CD14-positive monocyte (primary cell): Measurements from ENCODE around the gene ABHD16A. TPM values are rescaled to one million over a fixed set of nuclear protein-coding genes. Genes with fewer than 3 reads are reported as not detected.

Source experiments
- DNase-seq, 3 donors: peaks; one replicate each; pipeline ENCODE4 v3.0.0-alpha.2; 2011 to 2022
- H2AFZ ChIP-seq: 2 replicates; pipeline ENCODE4 v1.6.0; 2012; ENCODE audit warnings: mild to moderate bottlenecking, low read depth, low read length, inconsistent platforms; ENCODE audit not compliant: insufficient read depth, poor library complexity, severe bottlenecking
- H3K27ac ChIP-seq, 2 donors: 1 replicate in 1 of 2; 2 replicates in 1 of 2; pipeline ENCODE4 v1.5.1; 2012 to 2013; ENCODE audit warnings: low read length in 2 of 2, control low read depth in 1 of 2, inconsistent platforms in 1 of 2, low read depth in 1 of 2, mild to moderate bottlenecking in 1 of 2
- H3K27me3 ChIP-seq, 2 donors: one replicate each; pipeline versions ENCODE4 v1.6.0 to v1.6.1; 2011 to 2013; ENCODE audit warnings: low read length in 2 of 2; ENCODE audit not compliant: control insufficient read depth in 2 of 2, insufficient read depth in 2 of 2
- H3K36me3 ChIP-seq, 2 donors: replicated peaks in 1 of 2; 1 replicate in 1 of 2; 2 replicates in 1 of 2; pipeline versions ENCODE4 v1.5.1 to v1.6.1; 2012 to 2013; ENCODE audit warnings: low read length in 2 of 2, control low read depth in 1 of 2, inconsistent platforms in 1 of 2, mild to moderate bottlenecking in 1 of 2; ENCODE audit not compliant: insufficient read depth in 2 of 2, control insufficient read depth in 1 of 2
- H3K4me1 ChIP-seq, 2 donors: 1 replicate in 1 of 2; 2 replicates in 1 of 2; pipeline versions ENCODE4 v1.5.1 to v1.6.1; 2012 to 2013; ENCODE audit warnings: low read length in 2 of 2, control low read depth in 1 of 2, inconsistent platforms in 1 of 2, mild to moderate bottlenecking in 1 of 2, moderate library complexity in 1 of 2; ENCODE audit not compliant: insufficient read depth in 2 of 2, control insufficient read depth in 1 of 2
- H3K4me2 ChIP-seq: replicated peaks from 2 replicates; pipeline ENCODE3; 2012; ENCODE audit warnings: low read length, moderate library complexity, mild to moderate bottlenecking; ENCODE audit not compliant: poor library complexity, severe bottlenecking; ENCODE audit errors: extremely low read depth
- H3K4me3 ChIP-seq, 3 experiments: fragments of 200-600 bp in 1 of 3; sonication (generic) in 1 of 3; replicated peaks in 1 of 3; 1 replicate in 2 of 3; 2 replicates in 1 of 3; pipeline ENCODE4 v1.5.1; 2011 to 2013; ENCODE audit warnings: low read length in 3 of 3, mild to moderate bottlenecking in 3 of 3, control low read depth in 2 of 3, low read depth in 2 of 3, inconsistent platforms in 1 of 3, moderate library complexity in 1 of 3
- H3K79me2 ChIP-seq: 2 replicates; pipeline ENCODE4 v1.6.0; 2012; ENCODE audit warnings: mild to moderate bottlenecking, control low read depth, inconsistent platforms, low read length, moderate library complexity; ENCODE audit not compliant: insufficient read depth
- H3K9ac ChIP-seq: 2 replicates; pipeline ENCODE4 v1.6.0; 2017; ENCODE audit warnings: low read length, mild to moderate bottlenecking; ENCODE audit not compliant: insufficient read depth, poor library complexity, severe bottlenecking
- H3K9me3 ChIP-seq, 2 donors: replicated peaks in 1 of 2; 1 replicate in 1 of 2; 2 replicates in 1 of 2; pipeline versions ENCODE4 v1.5.1 to v1.6.1; 2012 to 2013; ENCODE audit warnings: low read length in 2 of 2, control low read depth in 1 of 2; ENCODE audit not compliant: control insufficient read depth in 1 of 2, insufficient read depth in 1 of 2
- H4K20me1 ChIP-seq: 2 replicates; pipeline ENCODE4 v1.6.0; 2012; ENCODE audit warnings: mild to moderate bottlenecking, low read length, control low read depth, moderate library complexity; ENCODE audit not compliant: insufficient read depth
- H3K27ac Mint-ChIP-seq, 7 donors: one replicate each; pipeline ENCODE4 v1.8.0; 2020; ENCODE audit warnings: mild to moderate bottlenecking in 7 of 7, mixed read lengths in 7 of 7, moderate library complexity in 6 of 7, inconsistent platforms in 2 of 7
- H3K27me3 Mint-ChIP-seq, 3 donors: one replicate each; pipeline ENCODE4 v1.8.0; 2021 to 2022; ENCODE audit warnings: low read depth in 3 of 3, mild to moderate bottlenecking in 3 of 3, mixed read lengths in 3 of 3, moderate library complexity in 3 of 3, inconsistent platforms in 1 of 3
- H3K36me3 Mint-ChIP-seq, 2 donors: one replicate each; pipeline ENCODE4 v1.8.0; 2020; ENCODE audit warnings: mixed read lengths in 2 of 2, inconsistent platforms in 1 of 2, mild to moderate bottlenecking in 1 of 2
- H3K4me1 Mint-ChIP-seq: one replicate; pipeline ENCODE4 v1.8.0; 2020; ENCODE audit warnings: mild to moderate bottlenecking, mixed read lengths
- H3K4me3 Mint-ChIP-seq, 2 donors: one replicate each; pipeline ENCODE4 v1.8.0; 2020; ENCODE audit warnings: mild to moderate bottlenecking in 2 of 2, mixed read lengths in 2 of 2, moderate library complexity in 1 of 2
- H3K9me3 Mint-ChIP-seq, 7 donors: one replicate each; pipeline ENCODE4 v1.8.0; 2020 to 2022; ENCODE audit warnings: mixed read lengths in 7 of 7, mild to moderate bottlenecking in 6 of 7, moderate library complexity in 6 of 7, inconsistent platforms in 2 of 7
- WGBS: methylation state at CpG from one replicate; pipeline ENCODE4 v1.1.5; 2013; ENCODE audit warnings: missing lambda C conversion rate; ENCODE audit not compliant: insufficient coverage; 5-methylcytosine and 5-hydroxymethylcytosine counted together
- intact Hi-C, 2 donors: fragments of 100-400 bp; cut with micrococcal nuclease; formaldehyde crosslinking; loops; one replicate each; pipeline versions ENCODE4 v1.15.0 to v1.15.1; 2023
- polyA plus RNA-seq, 3 donors: library from polyadenylated mRNA; depleted of rRNA in 1 of 3; unstranded in 2 of 3; stranded (reverse) in 1 of 3; fragments of 300-500 nt in 2 of 3; fragments of >200 nt in 1 of 3; fragmentation: Illumina TruSeq in 2 of 3; gene quantifications; 1 replicate in 2 of 3; 2 replicates in 1 of 3; pipeline ENCODE4 v1.2.3, GENCODE V29; 2012 to 2021
- TF ChIP-seq, protein P1 (sequence below): fragments of 200-600 bp; IDR thresholded peaks from one replicate; pipeline ENCODE4 v1.8.0; 2022; ENCODE audit warnings: antibody characterized with exemption, mild to moderate bottlenecking

The ABHD16A gene
- polyA plus RNA-seq, 3 donors, result 53.0 to 122 (median 56.0) TPM

- intact Hi-C loops, result loop anchor here in 1 of 2 donors (5.0 kb wide), 1 partner anchor 117 kb away; the partner anchor contains the start of genes ATP6V1G2 and NFKBIL1
- peak overlapping the region; percentile 81 for H2AFZ ChIP-seq
- no peaks in the 10 kb centered on the region for H3K9me3 ChIP-seq
- H3K27ac ChIP-seq, result peak overlapping the region; percentile 93 to 95
- peaks cover 0 to 1% (median 0%) of the 10 kb centered on the region in 3 donors for H3K27me3 Mint-ChIP-seq
- H3K4me3 Mint-ChIP-seq, result peak overlapping the region; percentile 93 to 98
- 42% methylated on average over 13 of the region's 17 CpGs for WGBS
- peaks cover 81% of the 10 kb centered on the region for H3K79me2 ChIP-seq
- H3K4me3 ChIP-seq, result peak overlapping the region; percentile 87 to 94 (median 90)
- H3K27ac Mint-ChIP-seq, result peak overlapping the region; percentile 96 to 98 (median 98)
- H3K4me2 ChIP-seq, result peak overlapping the region; percentile 97
- peaks cover 59 to 73% of the 10 kb centered on the region in 2 donors for H3K4me1 ChIP-seq
- H3K27me3 ChIP-seq, result no peaks in the 10 kb centered on the region
- peak in 2 of 3 donors; percentile 14 to 67 for DNase-seq
- peaks cover 63% of the 10 kb centered on the region for H3K4me1 Mint-ChIP-seq
- peaks cover 7% of the 10 kb centered on the region for H4K20me1 ChIP-seq
- H3K9ac ChIP-seq, result peak overlapping the region; percentile 88
- H3K36me3 ChIP-seq, result peaks cover 28 to 47% of the 10 kb centered on the region in 2 donors
- peaks cover 43 to 60% of the 10 kb centered on the region in 2 donors for H3K36me3 Mint-ChIP-seq
- no peaks in the 10 kb centered on the region for H3K9me3 Mint-ChIP-seq
- TF ChIP-seq, protein P1, sequence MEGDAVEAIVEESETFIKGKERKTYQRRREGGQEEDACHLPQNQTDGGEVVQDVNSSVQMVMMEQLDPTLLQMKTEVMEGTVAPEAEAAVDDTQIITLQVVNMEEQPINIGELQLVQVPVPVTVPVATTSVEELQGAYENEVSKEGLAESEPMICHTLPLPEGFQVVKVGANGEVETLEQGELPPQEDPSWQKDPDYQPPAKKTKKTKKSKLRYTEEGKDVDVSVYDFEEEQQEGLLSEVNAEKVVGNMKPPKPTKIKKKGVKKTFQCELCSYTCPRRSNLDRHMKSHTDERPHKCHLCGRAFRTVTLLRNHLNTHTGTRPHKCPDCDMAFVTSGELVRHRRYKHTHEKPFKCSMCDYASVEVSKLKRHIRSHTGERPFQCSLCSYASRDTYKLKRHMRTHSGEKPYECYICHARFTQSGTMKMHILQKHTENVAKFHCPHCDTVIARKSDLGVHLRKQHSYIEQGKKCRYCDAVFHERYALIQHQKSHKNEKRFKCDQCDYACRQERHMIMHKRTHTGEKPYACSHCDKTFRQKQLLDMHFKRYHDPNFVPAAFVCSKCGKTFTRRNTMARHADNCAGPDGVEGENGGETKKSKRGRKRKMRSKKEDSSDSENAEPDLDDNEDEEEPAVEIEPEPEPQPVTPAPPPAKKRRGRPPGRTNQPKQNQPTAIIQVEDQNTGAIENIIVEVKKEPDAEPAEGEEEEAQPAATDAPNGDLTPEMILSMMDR, result no peak
These were observed 38.9 kb downstream of the ABHD16A start for GRCh38 chr6:31663961-31664789.

- no peaks in the 10 kb centered on the region for H3K9me3 Mint-ChIP-seq
These were observed 39.8 kb downstream of the ABHD16A start for GRCh38 chr6:31663126-31663960.

More at GRCh38 chr6:31663126-31663960, 39.8 kb downstream of the ABHD16A start:
- 90% methylated on average over 6 of the region's 9 CpGs for WGBS
- H3K27me3 ChIP-seq, result no peaks in the 10 kb centered on the region
- H3K9ac ChIP-seq, result no peak overlapping the region
- Mint-ChIP-seq H3K27ac (peak overlapping the region; percentile 96 to 98 (median 98)), H3K36me3 (peaks cover 36 to 57% of the 10 kb centered on the region in 2 donors), H3K4me3 (peak overlapping the region in 1 of 2 donors; percentile 98), H3K27me3 (peaks cover 0 to 1% (median 0%) of the 10 kb centered on the region in 3 donors), H3K4me1 (peaks cover 72% of the 10 kb centered on the region)
- peak overlapping the region; percentile 93 to 95 for H3K27ac ChIP-seq
- no peak overlapping the region for H2AFZ ChIP-seq
- intact Hi-C loops, result loop anchor here in 1 of 2 donors (5.0 kb wide), 1 partner anchor 116 kb away; the partner anchor contains the start of genes ATP6V1G2 and NFKBIL1
- DNase-seq, result peak in 2 of 3 donors; percentile 54
- H4K20me1 ChIP-seq, result peaks cover 15% of the 10 kb centered on the region
- peaks cover 20 to 42% of the 10 kb centered on the region in 2 donors for H3K36me3 ChIP-seq
- peak overlapping the region in 1 of 3 experiments; percentile 94 for H3K4me3 ChIP-seq
- peaks cover 81% of the 10 kb centered on the region for H3K79me2 ChIP-seq
- H3K4me1 ChIP-seq, result peaks cover 67 to 82% of the 10 kb centered on the region in 2 donors
- H3K9me3 ChIP-seq, result no peaks in the 10 kb centered on the region
- TF ChIP-seq, protein P1, result no peak
- H3K4me2 ChIP-seq, result peak overlapping the region; percentile 97
